GM21390 (cell line): Measurements from ENCODE around the gene CDC14A.
"Not testable (repeated sequence)": the region's sequence is repeated elsewhere in the genome, so short reads cannot be mapped to it uniquely, and the experiment has no call there.

Source experiments
- ATAC-seq: cut with Tn5 transposase; IDR thresholded peaks from one replicate; pipeline ENCODE4 v1.9.1; 2021; ENCODE audit not compliant: unreplicated experiment

Gene CDC14A

GRCh38 chr1:100352267-100353070 lies at the start of gene CDC14A:
TSS of gene CDC14A (plus strand) at chr1:100352506. CDS start at chr1:100352955, 449 bp downstream.
- peak; percentile 63 for ATAC-seq

- no peak for ATAC-seq
Measured at GRCh38 chr1:100302739-100303138, 49.6 kb upstream of the CDC14A start.

GRCh38 chr1:100304227-100304626 lies 48.1 kb upstream of the CDC14A start:
- ATAC-seq = no peak

- no peak for ATAC-seq
Measured at GRCh38 chr1:100304921-100305320, 47.4 kb upstream of the CDC14A start.

- ATAC-seq = no peak
Measured at GRCh38 chr1:100305954-100306353, 46.4 kb upstream of the CDC14A start.

GRCh38 chr1:100306735-100307313 lies 45.5 kb upstream of the CDC14A start:
- no peak for ATAC-seq

GRCh38 chr1:100308777-100309176 lies 43.5 kb upstream of the CDC14A start:
- no peak for ATAC-seq

- no peak for ATAC-seq
Measured at GRCh38 chr1:100309863-100310262, 42.4 kb upstream of the CDC14A start.

GRCh38 chr1:100313382-100313781 lies 38.9 kb upstream of the CDC14A start:
- ATAC-seq = no peak

- no peak for ATAC-seq
Measured at GRCh38 chr1:100316622-100317021, 35.7 kb upstream of the CDC14A start.

- ATAC-seq = no peak
Measured at GRCh38 chr1:100320311-100321099, 31.8 kb upstream of the CDC14A start.

- ATAC-seq = no peak
Measured at GRCh38 chr1:100321100-100321493, 31.2 kb upstream of the CDC14A start.

GRCh38 chr1:100321506-100321905 lies 30.8 kb upstream of the CDC14A start:
- no peak for ATAC-seq

- ATAC-seq = no peak
Measured at GRCh38 chr1:100322436-100323211, 29.7 kb upstream of the CDC14A start.

GRCh38 chr1:100323419-100324106 lies 28.7 kb upstream of the CDC14A start:
- no peak for ATAC-seq

- no peak for ATAC-seq
Measured at GRCh38 chr1:100325415-100326324, 26.6 kb upstream of the CDC14A start.

- ATAC-seq = not testable (repeated sequence)
Measured at GRCh38 chr1:100326325-100326670, 26.0 kb upstream of the CDC14A start.

- no peak for ATAC-seq
Measured at GRCh38 chr1:100328133-100328532, 24.2 kb upstream of the CDC14A start.

- ATAC-seq = not testable (repeated sequence)
Measured at GRCh38 chr1:100331146-100331545, 21.2 kb upstream of the CDC14A start.
